HepG2 (cell line): Measurements from ENCODE around the gene CCDC69. TPM values are rescaled to one million over a fixed set of nuclear protein-coding genes. Genes with fewer than 3 reads are reported as not detected.

Source experiments
- ATF1 ChIP-seq: IDR thresholded peaks from 2 replicates; pipeline ENCODE4 v1.6.1; 2016; ENCODE audit warnings: mild to moderate bottlenecking, control low read depth
- DNMT1 ChIP-seq: sonication (generic); formaldehyde crosslinking; IDR thresholded peaks from 2 replicates; pipeline ENCODE4 v1.5.1; 2020; ENCODE audit warnings: mild to moderate bottlenecking, missing genetic modification reagents
- ELK4 ChIP-seq: sonication (generic); formaldehyde crosslinking; IDR thresholded peaks from 2 replicates; pipeline ENCODE4 v1.9.0; 2021; ENCODE audit warnings: missing genetic modification reagents, borderline replicate concordance
- FLYWCH1 ChIP-seq: sonication (generic); formaldehyde crosslinking; IDR thresholded peaks from 2 replicates; pipeline ENCODE4 v1.8.1; 2023; ENCODE audit warnings: mild to moderate bottlenecking, missing genetic modification reagents
- HNRNPUL1 ChIP-seq: fragments of 200-400 bp; formaldehyde crosslinking; IDR thresholded peaks from 2 replicates; pipeline ENCODE4 v1.6.1; 2017; ENCODE audit warnings: low read depth, mild to moderate bottlenecking, low read length, moderate library complexity
- IKZF4 ChIP-seq: sonication (generic); formaldehyde crosslinking; IDR thresholded peaks from 2 replicates; pipeline ENCODE4 v1.5.1; 2020; ENCODE audit warnings: borderline replicate concordance, mild to moderate bottlenecking, low read depth, missing genetic modification reagents; ENCODE audit errors: not compliant biosample characterization
- MTA1 ChIP-seq: sonication (generic); formaldehyde crosslinking; IDR thresholded peaks from 2 replicates; pipeline ENCODE4 v1.4.0; 2020; ENCODE audit warnings: missing genetic modification reagents, mild to moderate bottlenecking, borderline replicate concordance
- NFYC ChIP-seq: IDR thresholded peaks from 2 replicates; pipeline ENCODE4 v1.6.1; 2016; ENCODE audit warnings: missing genetic modification reagents, missing compliant biosample characterization
- NPAS2 ChIP-seq: sonication (generic); formaldehyde crosslinking; IDR thresholded peaks from 2 replicates; pipeline ENCODE4 v1.8.0; 2022; ENCODE audit warnings: mild to moderate bottlenecking, missing genetic modification reagents, borderline replicate concordance
- PCBP2 ChIP-seq: fragments of 200-400 bp; formaldehyde crosslinking; optimal IDR thresholded peaks from 2 replicates; pipeline ENCODE3; 2018; ENCODE audit warnings: low read length, low read depth; ENCODE audit not compliant: poor library complexity, severe bottlenecking
- POLR2AphosphoS5 ChIP-seq: IDR thresholded peaks from 2 replicates; pipeline ENCODE4 v1.6.1; 2012; ENCODE audit warnings: low read depth, low read length
- SP5 ChIP-seq: IDR thresholded peaks from 2 replicates; pipeline ENCODE4 v1.6.1; 2016; ENCODE audit warnings: low read depth, borderline replicate concordance
- TGIF2 ChIP-seq: IDR thresholded peaks from 2 replicates; pipeline ENCODE4 v1.6.1; 2016; ENCODE audit warnings: control low read depth, missing compliant biosample characterization
- ZBED4 ChIP-seq: sonication (generic); formaldehyde crosslinking; IDR thresholded peaks from 2 replicates; pipeline ENCODE4 v1.4.0; 2020; ENCODE audit warnings: missing genetic modification reagents, borderline replicate concordance
- ZFP36L1 ChIP-seq: sonication (generic); formaldehyde crosslinking; IDR thresholded peaks from 2 replicates; pipeline ENCODE4 v1.8.0; 2022; ENCODE audit warnings: mild to moderate bottlenecking, missing genetic modification reagents, moderate library complexity
- ZNF264 ChIP-seq: sonication (generic); formaldehyde crosslinking; IDR thresholded peaks from 2 replicates; pipeline ENCODE4 v1.4.0; 2020; ENCODE audit warnings: missing genetic modification reagents
- ZNF280D ChIP-seq: sonication (generic); formaldehyde crosslinking; IDR thresholded peaks from 2 replicates; pipeline ENCODE4 v1.5.1; 2020; ENCODE audit warnings: mild to moderate bottlenecking, missing genetic modification reagents
- ZNF331 ChIP-seq: sonication (generic); formaldehyde crosslinking; IDR thresholded peaks from 2 replicates; pipeline ENCODE4 v1.4.0; 2020; ENCODE audit warnings: missing genetic modification reagents
- ZNF432 ChIP-seq: sonication (generic); formaldehyde crosslinking; IDR thresholded peaks from 2 replicates; pipeline ENCODE4 v1.5.0; 2020; ENCODE audit warnings: missing genetic modification reagents, mild to moderate bottlenecking, borderline replicate concordance
- ZNF83 ChIP-seq: sonication (generic); formaldehyde crosslinking; IDR thresholded peaks from 2 replicates; pipeline ENCODE4 v1.4.0; 2020; ENCODE audit warnings: missing genetic modification reagents, mild to moderate bottlenecking, borderline replicate concordance
- ZNF878 ChIP-seq: sonication (generic); formaldehyde crosslinking; IDR thresholded peaks from 2 replicates; pipeline ENCODE4 v1.8.1; 2023; ENCODE audit warnings: mild to moderate bottlenecking, missing genetic modification reagents, moderate library complexity
- polyA plus RNA-seq, 8 experiments: library from polyadenylated mRNA; depleted of rRNA in 3 of 8; stranded (reverse) in 7 of 8; unstranded in 1 of 8; fragments of >200 nt; fragmentation: Illumina TruSeq in 4 of 8; extraction: Trizol in 4 of 8; gene quantifications; 2 replicates each; pipeline versions ENCODE4 v1.2.1 to v1.2.3, GENCODE V29; 2011 to 2016; ENCODE audit warnings: low read depth in 4 of 8, missing spikeins in 1 of 8, mixed read lengths in 1 of 8; ENCODE audit not compliant: insufficient read depth in 1 of 8
- total RNA-seq, 5 experiments: library from RNA; depleted of rRNA; stranded (reverse); fragments of >200 nt; fragmentation: Illumina TruSeq; extraction: Trizol; gene quantifications; 2 replicates each; pipeline ENCODE4 v1.2.3, GENCODE V29; 2016; ENCODE audit warnings: low read depth in 1 of 5

Gene CCDC69
- total and polyA plus RNA-seq, 2 of the 13 experiments (the other 11 are each of a cell fraction or from before 2014, with no cell fraction given), result 12.2 to 45.2 TPM

GRCh38 chr5:151157426-151158286 lies 66.2 kb downstream of the CCDC69 start, which contains the start of gene ANXA6 (continued):
- no peak for TF ChIP-seq FLYWCH1 (CRISPR knock-in tag)
- TF ChIP-seq ZNF280D (CRISPR knock-in tag), result peak; percentile 76; the same call in 1 of the 2 replicates
- TF ChIP-seq ZNF83 (CRISPR knock-in tag), result 0 out of 2 replicates have a peak, but pooled peaks have one; percentile 22
- peak; percentile 55; the same call in 1 of the 2 replicates for TF ChIP-seq MTA1
- peak; percentile 62; the same call in 1 of the 2 replicates for TF ChIP-seq ZBED4 (CRISPR knock-in tag)
- TF ChIP-seq PCBP2, result no peak
- TF ChIP-seq IKZF4 (CRISPR knock-in tag), result peak; percentile 41
- TF ChIP-seq POLR2AphosphoS5, result peak; percentile 57
- TF ChIP-seq ELK4 (CRISPR knock-in tag), result no peak
- TF ChIP-seq SP5 (CRISPR knock-in tag), result no peak
- no peak for TF ChIP-seq ZNF432 (CRISPR knock-in tag)
- peak; percentile 79 for TF ChIP-seq NFYC (CRISPR knock-in tag)
- TF ChIP-seq ZFP36L1 (CRISPR knock-in tag), result peak; percentile 20; the same call in 1 of the 2 replicates
- TF ChIP-seq ATF1 (CRISPR knock-in tag), result no peak
- TF ChIP-seq TGIF2 (CRISPR knock-in tag), result 0 out of 2 replicates have a peak, but pooled peaks have one; percentile 13
- TF ChIP-seq ZNF878 (CRISPR knock-in tag), result 0 out of 2 replicates have a peak, but pooled peaks have one; percentile 23
- no peak for TF ChIP-seq HNRNPUL1
- TF ChIP-seq ZNF331 (CRISPR knock-in tag), result 0 out of 2 replicates have a peak, but pooled peaks have one; percentile 18
- TF ChIP-seq ZNF264 (CRISPR knock-in tag), result no peak
- no peak for TF ChIP-seq DNMT1 (CRISPR knock-in tag)
- no peak for TF ChIP-seq NPAS2
